Stimulated activated naive CD8-positive, alpha-beta T cell treated with anti-CD3 and anti-CD28 coated beads, Interleukin-15, Interleukin-2, amounts not matched to agents 100 ng/mL and 50 ng/mL, for 24 hours (primary cell): ENCODE data around the gene ARV1.
"Not testable (repeated sequence)": the region's sequence is repeated elsewhere in the genome, so short reads cannot be mapped to it uniquely, and the experiment has no call there.

Experiments
- H3K27ac Mint-ChIP-seq: one replicate; pipeline ENCODE4 v1.8.0; 2021; ENCODE audit warnings: mild to moderate bottlenecking, mixed read lengths
- H3K27me3 Mint-ChIP-seq: one replicate; pipeline ENCODE4 v1.8.0; 2021; ENCODE audit warnings: mixed read lengths
- H3K36me3 Mint-ChIP-seq: one replicate; pipeline ENCODE4 v1.8.0; 2021; ENCODE audit warnings: low read depth, mixed read lengths
- H3K4me1 Mint-ChIP-seq: one replicate; pipeline ENCODE4 v1.8.0; 2021; ENCODE audit warnings: low read depth, mixed read lengths
- H3K4me3 Mint-ChIP-seq: one replicate; pipeline ENCODE4 v1.8.0; 2021; ENCODE audit warnings: mild to moderate bottlenecking, mixed read lengths
- H3K9me3 Mint-ChIP-seq: one replicate; pipeline ENCODE4 v1.8.0; 2021; ENCODE audit warnings: mixed read lengths

The ARV1 gene

GRCh38 chr1:231039161-231040018 lies 60.5 kb downstream of the ARV1 start:
- no peaks in the 10 kb centered on the region for H3K9me3 Mint-ChIP-seq
- H3K4me3 Mint-ChIP-seq, result peak overlapping the region; percentile 85
- peaks cover 35% of the 10 kb centered on the region for H3K4me1 Mint-ChIP-seq
- H3K27me3 Mint-ChIP-seq, result peaks cover 4% of the 10 kb centered on the region
- H3K36me3 Mint-ChIP-seq, result peaks cover 7% of the 10 kb centered on the region
- peak overlapping the region; percentile 45 for H3K27ac Mint-ChIP-seq

GRCh38 chr1:231040019-231040799 lies 61.3 kb downstream of the ARV1 start, which contains the start of gene FAM89A:
Gene FAM89A, minus strand, starts transcription at chr1:231040254. Its CDS starts 43 bp downstream, at chr1:231040211.
- no peaks in the 10 kb centered on the region for H3K9me3 Mint-ChIP-seq
- peaks cover 7% of the 10 kb centered on the region for H3K36me3 Mint-ChIP-seq
- H3K27ac Mint-ChIP-seq, result peak within 1 kb of the TSS; percentile 45
- H3K4me3 Mint-ChIP-seq, result peak within 1 kb of the TSS; percentile 85
- peaks cover 35% of the 10 kb centered on the region for H3K4me1 Mint-ChIP-seq
- peaks cover 6% of the 10 kb centered on the region for H3K27me3 Mint-ChIP-seq

GRCh38 chr1:231040800-231041718 lies 62.2 kb downstream of the ARV1 start:
- peaks cover 7% of the 10 kb centered on the region for H3K36me3 Mint-ChIP-seq
- H3K27me3 Mint-ChIP-seq, result peaks cover 9% of the 10 kb centered on the region
- H3K27ac Mint-ChIP-seq, result peak overlapping the region; percentile 46
- no peaks in the 10 kb centered on the region for H3K9me3 Mint-ChIP-seq
- H3K4me3 Mint-ChIP-seq, result peak overlapping the region; percentile 70
- H3K4me1 Mint-ChIP-seq, result peaks cover 34% of the 10 kb centered on the region

- H3K9me3 Mint-ChIP-seq, result no peaks in the 10 kb centered on the region
- peak overlapping the region; percentile 68 for H3K4me3 Mint-ChIP-seq
- H3K27me3 Mint-ChIP-seq, result peaks cover 13% of the 10 kb centered on the region
- H3K27ac Mint-ChIP-seq, result no peak overlapping the region
- peaks cover 27% of the 10 kb centered on the region for H3K4me1 Mint-ChIP-seq
- H3K36me3 Mint-ChIP-seq, result peaks cover 7% of the 10 kb centered on the region
Measured at GRCh38 chr1:231041719-231042261, 62.9 kb downstream of the ARV1 start.

GRCh38 chr1:231044588-231044987 lies 65.7 kb downstream of the ARV1 start:
- no peaks in the 10 kb centered on the region for H3K9me3 Mint-ChIP-seq

GRCh38 chr1:231045286-231045685 lies 66.4 kb downstream of the ARV1 start:
- no peak overlapping the region for H3K27ac Mint-ChIP-seq
- H3K36me3 Mint-ChIP-seq, result no peaks in the 10 kb centered on the region
- H3K27me3 Mint-ChIP-seq, result peaks cover 27% of the 10 kb centered on the region
- no peaks in the 10 kb centered on the region for H3K9me3 Mint-ChIP-seq
- H3K4me1 Mint-ChIP-seq, result peaks cover 5% of the 10 kb centered on the region
- no peak overlapping the region for H3K4me3 Mint-ChIP-seq

More at GRCh38 chr1:231044588-231044987, 65.7 kb downstream of the ARV1 start:
- Mint-ChIP-seq H3K27me3 (peaks cover 25% of the 10 kb centered on the region), H3K4me1 (peaks cover 5% of the 10 kb centered on the region), H3K36me3 (no peaks in the 10 kb centered on the region), H3K4me3 (no peak overlapping the region), H3K27ac (no peak overlapping the region)

GRCh38 chr1:231045921-231046729 lies 67.2 kb downstream of the ARV1 start:
- H3K36me3 Mint-ChIP-seq, H3K9me3 Mint-ChIP-seq, H3K27ac Mint-ChIP-seq, H3K4me3 Mint-ChIP-seq, H3K4me1 Mint-ChIP-seq: not testable (repeated sequence)
- peaks cover 27% of the 10 kb centered on the region for H3K27me3 Mint-ChIP-seq

- H3K27me3 Mint-ChIP-seq, result peaks cover 23% of the 10 kb centered on the region
- no peak overlapping the region for H3K27ac Mint-ChIP-seq
- no peaks in the 10 kb centered on the region for H3K36me3 Mint-ChIP-seq
- H3K9me3 Mint-ChIP-seq, result no peaks in the 10 kb centered on the region
- no peak overlapping the region for H3K4me3 Mint-ChIP-seq
- H3K4me1 Mint-ChIP-seq, result no peaks in the 10 kb centered on the region
Measured at GRCh38 chr1:231046730-231047395, 68.0 kb downstream of the ARV1 start.

- not testable (repeated sequence) for H3K27ac Mint-ChIP-seq, H3K4me3 Mint-ChIP-seq, H3K9me3 Mint-ChIP-seq, H3K36me3 Mint-ChIP-seq, H3K4me1 Mint-ChIP-seq
- peaks cover 23% of the 10 kb centered on the region for H3K27me3 Mint-ChIP-seq
Measured at GRCh38 chr1:231047529-231047928, 68.6 kb downstream of the ARV1 start.

- H3K9me3 Mint-ChIP-seq, H3K36me3 Mint-ChIP-seq, H3K27ac Mint-ChIP-seq, H3K4me1 Mint-ChIP-seq, H3K4me3 Mint-ChIP-seq: not testable (repeated sequence)
- peaks cover 23% of the 10 kb centered on the region for H3K27me3 Mint-ChIP-seq
Measured at GRCh38 chr1:231048419-231048818, 69.5 kb downstream of the ARV1 start.

- peaks cover 14% of the 10 kb centered on the region for H3K4me1 Mint-ChIP-seq
- H3K27me3 Mint-ChIP-seq, result peaks cover 23% of the 10 kb centered on the region
- H3K9me3 Mint-ChIP-seq, result no peaks in the 10 kb centered on the region
- H3K36me3 Mint-ChIP-seq, result no peaks in the 10 kb centered on the region
- H3K4me3 Mint-ChIP-seq, result no peak overlapping the region
- no peak overlapping the region for H3K27ac Mint-ChIP-seq
Measured at GRCh38 chr1:231049121-231049979, 70.5 kb downstream of the ARV1 start.
